Cardiac fibroblast (primary cell): Measurements from ENCODE around the gene STX10.
A peak's percentile ranks its signal among the peaks of the same experiment; 100 is the strongest.

Source experiments
- DNase-seq, 2 donors: peaks; one replicate each; pipeline versions ENCODE4 v3.0.0 to v3.0.0-alpha.2; 2010; ENCODE audit warnings: low read depth in 2 of 2
- H3K4me3 ChIP-seq, 2 donors: replicated peaks in 1 of 2; 1 replicate in 1 of 2; 2 replicates in 1 of 2; pipeline ENCODE4 v1.5.1; 2011; ENCODE audit warnings: low read depth in 2 of 2, low read length in 2 of 2, mild to moderate bottlenecking in 2 of 2, moderate library complexity in 1 of 2
- CTCF ChIP-seq: IDR thresholded peaks from one replicate; pipeline ENCODE4 v1.5.1; 2011; ENCODE audit warnings: low read depth, mild to moderate bottlenecking, low read length, inconsistent platforms

The STX10 gene

GRCh38 chr19:13115936-13116281, 34.3 kb downstream of the STX10 start:
- DNase-seq: no peak
- no peak for TF ChIP-seq CTCF
- H3K4me3 ChIP-seq: peak overlapping the region; percentile 98 to 99

- DNase-seq: no peak
- no peak for TF ChIP-seq CTCF
- no peak overlapping the region for H3K4me3 ChIP-seq
These were observed 37.6 kb downstream of the STX10 start for GRCh38 chr19:13112555-13112954.

- no peak for DNase-seq
- no peak for TF ChIP-seq CTCF
- no peak overlapping the region for H3K4me3 ChIP-seq
These were observed 40.0 kb downstream of the STX10 start for GRCh38 chr19:13110099-13110610.

GRCh38 chr19:13109361-13110098, 40.6 kb downstream of the STX10 start:
- TF ChIP-seq CTCF: no peak
- no peak for DNase-seq

GRCh38 chr19:13104848-13105711, 45.1 kb downstream of the STX10 start:
- TF ChIP-seq CTCF: no peak
- no peak for DNase-seq
- H3K4me3 ChIP-seq: no peak overlapping the region

More at GRCh38 chr19:13109361-13110098, 40.6 kb downstream of the STX10 start:
- no peak overlapping the region for H3K4me3 ChIP-seq

GRCh38 chr19:13104360-13104847, 45.8 kb downstream of the STX10 start:
- H3K4me3 ChIP-seq: no peak overlapping the region
- TF ChIP-seq CTCF: peak; percentile 74
- no peak for DNase-seq
